B cell (primary cell): ENCODE measurements around the gene NUDT4B.
"Not testable (repeated sequence)": the region's sequence is repeated elsewhere in the genome, so short reads cannot be mapped to it uniquely, and the experiment has no call there.

Experiments used
- EZH2 ChIP-seq: IDR thresholded peaks from 2 replicates; pipeline ENCODE4 v1.6.1; 2012; ENCODE audit warnings: borderline replicate concordance, low read depth, mild to moderate bottlenecking, moderate library complexity, low read length; ENCODE audit not compliant: insufficient read depth, poor library complexity, severe bottlenecking
- TF ChIP-seq, protein P1 (sequence below): fragments of 200-600 bp; IDR thresholded peaks from one replicate; pipeline ENCODE4 v1.8.0; 2022; ENCODE audit warnings: antibody characterized with exemption, mild to moderate bottlenecking

DNA sequence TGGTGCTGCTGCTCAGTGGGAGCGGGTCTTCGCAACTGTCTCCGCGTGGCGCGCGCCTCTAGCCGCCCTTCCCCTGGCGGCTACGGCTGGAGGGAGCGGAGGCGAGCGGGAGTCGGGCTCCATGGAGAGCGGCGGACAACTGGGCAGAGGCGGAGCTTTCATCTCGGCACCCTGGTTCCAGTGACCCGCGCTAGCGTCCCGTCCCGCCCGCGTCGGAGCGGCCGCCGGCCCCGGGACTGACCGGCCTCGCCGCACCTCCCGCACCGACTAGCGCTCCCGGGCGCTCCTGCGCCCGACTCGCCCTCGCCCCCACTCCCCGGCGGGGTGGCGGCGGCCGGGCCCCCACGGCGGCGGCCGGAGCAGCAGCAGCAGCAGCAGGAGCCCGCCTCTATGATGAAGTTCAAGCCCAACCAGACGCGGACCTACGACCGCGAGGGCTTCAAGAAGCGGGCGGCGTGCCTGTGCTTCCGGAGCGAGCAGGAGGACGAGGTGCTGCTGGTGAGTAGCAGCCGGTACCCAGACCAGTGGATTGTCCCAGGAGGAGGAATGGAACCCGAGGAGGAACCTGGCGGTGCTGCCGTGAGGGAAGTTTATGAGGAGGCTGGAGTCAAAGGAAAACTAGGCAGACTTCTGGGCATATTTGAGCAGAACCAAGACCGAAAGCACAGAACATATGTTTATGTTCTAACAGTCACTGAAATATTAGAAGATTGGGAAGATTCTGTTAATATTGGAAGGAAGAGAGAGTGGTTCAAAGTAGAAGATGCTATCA lies at the start of gene NUDT4B:
- TF ChIP-seq, protein P1, sequence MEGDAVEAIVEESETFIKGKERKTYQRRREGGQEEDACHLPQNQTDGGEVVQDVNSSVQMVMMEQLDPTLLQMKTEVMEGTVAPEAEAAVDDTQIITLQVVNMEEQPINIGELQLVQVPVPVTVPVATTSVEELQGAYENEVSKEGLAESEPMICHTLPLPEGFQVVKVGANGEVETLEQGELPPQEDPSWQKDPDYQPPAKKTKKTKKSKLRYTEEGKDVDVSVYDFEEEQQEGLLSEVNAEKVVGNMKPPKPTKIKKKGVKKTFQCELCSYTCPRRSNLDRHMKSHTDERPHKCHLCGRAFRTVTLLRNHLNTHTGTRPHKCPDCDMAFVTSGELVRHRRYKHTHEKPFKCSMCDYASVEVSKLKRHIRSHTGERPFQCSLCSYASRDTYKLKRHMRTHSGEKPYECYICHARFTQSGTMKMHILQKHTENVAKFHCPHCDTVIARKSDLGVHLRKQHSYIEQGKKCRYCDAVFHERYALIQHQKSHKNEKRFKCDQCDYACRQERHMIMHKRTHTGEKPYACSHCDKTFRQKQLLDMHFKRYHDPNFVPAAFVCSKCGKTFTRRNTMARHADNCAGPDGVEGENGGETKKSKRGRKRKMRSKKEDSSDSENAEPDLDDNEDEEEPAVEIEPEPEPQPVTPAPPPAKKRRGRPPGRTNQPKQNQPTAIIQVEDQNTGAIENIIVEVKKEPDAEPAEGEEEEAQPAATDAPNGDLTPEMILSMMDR = not testable (repeated sequence)
- not testable (repeated sequence) for TF ChIP-seq EZH2
